Large intestine (tissue), 3 donors: ENCODE results near the gene RPP25. TPM values are rescaled to one million over a fixed set of nuclear protein-coding genes. Genes with fewer than 3 reads are reported as not detected.
A peak's percentile ranks its signal among the peaks of the same experiment; 100 is the strongest.
"Not testable (repeated sequence)": the region's sequence is repeated elsewhere in the genome, so short reads cannot be mapped to it uniquely, and the experiment has no call there.

Source experiments
- DNase-seq, 2 donors: peaks; one replicate each; pipeline versions ENCODE4 v3.0.0 to v3.0.0-alpha.2; 2013
- H3K27ac ChIP-seq: one replicate; pipeline ENCODE4 v1.5.1; 2013; ENCODE audit warnings: low read length
- H3K27me3 ChIP-seq: 2 replicates; pipeline ENCODE4 v1.6.1; 2013; ENCODE audit warnings: low read length; ENCODE audit not compliant: control insufficient read depth, insufficient read depth
- H3K36me3 ChIP-seq: 2 replicates; pipeline ENCODE4 v1.6.1; 2013; ENCODE audit warnings: low read length; ENCODE audit not compliant: control insufficient read depth, insufficient read depth
- H3K4me1 ChIP-seq: one replicate; pipeline ENCODE4 v1.6.1; 2013; ENCODE audit warnings: low read length; ENCODE audit not compliant: control insufficient read depth, insufficient read depth
- H3K4me3 ChIP-seq: one replicate; pipeline ENCODE4 v1.5.1; 2013; ENCODE audit warnings: low read length
- H3K9me3 ChIP-seq: one replicate; pipeline ENCODE4 v1.6.1; 2013; ENCODE audit warnings: mild to moderate bottlenecking, low read depth, low read length, moderate library complexity; ENCODE audit not compliant: control insufficient read depth
- WGBS: methylation state at CpG from one replicate; pipeline ENCODE4 v1.1.5; 2013; ENCODE audit warnings: low lambda C conversion rate; ENCODE audit not compliant: insufficient coverage; 5-methylcytosine and 5-hydroxymethylcytosine counted together
- polyA plus RNA-seq: library from polyadenylated mRNA; unstranded; fragments of 120-200 nt; gene quantifications from one replicate; pipeline ENCODE4 v1.2.1, GENCODE V29; 2013

The RPP25 gene
- polyA plus RNA-seq, 1 donor = 6.2 TPM

- Histone ChIP-seq H3K4me3 (peak overlapping the region; percentile 55), H3K27ac (peak overlapping the region; percentile 62), H3K36me3 (no peaks in the 10 kb centered on the region), H3K9me3 (peaks cover 5% of the 10 kb centered on the region), H3K27me3 (peaks cover 54% of the 10 kb centered on the region), H3K4me1 (peaks cover 44% of the 10 kb centered on the region)
- DNase-seq = no peak
- 24% methylated on average over 3 of the region's 28 CpGs for WGBS
Observed at GRCh38 chr15:74957476-74958035, 984 bp upstream of the RPP25 start.

DNA sequence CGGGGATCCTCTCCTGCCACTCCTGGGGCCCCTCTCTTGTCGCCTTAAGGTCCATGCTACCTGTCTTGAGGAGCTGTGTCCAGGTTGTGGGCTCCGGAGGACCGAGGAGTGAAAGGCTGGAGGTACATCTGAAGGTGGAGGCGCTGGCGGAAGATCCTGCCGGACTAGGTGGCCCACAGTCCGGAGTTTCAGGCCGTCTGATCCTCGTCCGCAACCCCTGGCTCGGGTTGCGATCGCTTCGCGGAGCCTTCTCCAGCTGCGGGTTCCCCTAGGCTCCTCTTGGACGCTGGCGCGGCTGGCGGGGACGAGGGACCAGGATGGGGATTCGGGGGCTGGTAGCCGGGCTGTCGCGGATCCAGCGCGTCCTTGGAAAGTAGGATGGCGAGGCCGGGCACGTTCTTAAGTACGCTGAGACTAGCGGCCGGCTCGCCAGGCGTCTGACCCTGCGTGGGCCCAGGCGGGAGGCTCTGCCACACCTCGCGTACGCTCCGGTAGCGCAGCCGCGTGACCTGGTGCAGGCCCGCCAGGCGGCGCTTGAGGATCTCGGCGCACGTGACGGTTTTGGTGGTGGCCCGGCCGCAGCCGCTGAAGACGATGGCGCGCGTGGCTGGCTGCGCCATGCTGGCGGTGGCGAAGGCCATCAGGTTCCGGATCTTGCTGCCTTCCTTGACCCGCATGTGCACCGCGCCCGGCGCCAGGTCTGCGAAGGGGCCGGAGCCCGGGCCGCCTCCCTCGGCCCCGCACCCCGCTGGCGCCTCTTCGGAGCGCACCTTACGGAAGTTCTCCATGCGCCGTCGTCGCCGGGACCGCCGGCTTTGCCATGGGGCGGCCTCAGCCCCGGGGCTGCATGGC, 550 bp downstream of the RPP25 start:
- DNase-seq = peak; percentile 61 to 89
- WGBS = no CpG with 5 or more reads among the region's 88 CpGs
- H3K9me3 ChIP-seq = peaks cover 5% of the 10 kb centered on the region
- no peak overlapping the region for H3K27ac ChIP-seq
- no peaks in the 10 kb centered on the region for H3K36me3 ChIP-seq
- H3K4me3 ChIP-seq = peak overlapping the region; percentile 39
- peaks cover 44% of the 10 kb centered on the region for H3K4me1 ChIP-seq
- peaks cover 45% of the 10 kb centered on the region for H3K27me3 ChIP-seq

DNA sequence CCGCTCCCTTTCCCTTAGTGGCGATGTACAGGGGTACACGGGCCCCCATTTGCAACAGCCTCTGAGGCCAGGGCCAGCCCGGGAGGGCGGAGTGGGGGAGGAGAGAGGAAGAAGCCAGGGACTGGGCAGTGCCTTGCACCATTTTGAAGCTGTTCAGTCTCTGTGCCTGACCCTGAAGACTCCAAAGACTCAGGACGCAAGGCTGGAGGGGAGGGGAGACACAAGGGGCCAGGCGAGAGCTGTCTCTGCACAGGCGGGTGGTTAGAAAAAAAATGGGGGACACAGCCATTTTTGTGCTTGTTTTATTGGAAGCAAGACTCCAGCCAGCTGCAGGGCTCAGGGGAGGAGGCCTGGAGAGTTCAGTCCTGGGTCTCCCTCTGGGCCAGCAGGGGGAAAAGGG, 1.6 kb downstream of the RPP25 start:
- Histone ChIP-seq H3K27me3 (peaks cover 37% of the 10 kb centered on the region), H3K9me3 (peaks cover 5% of the 10 kb centered on the region), H3K4me1 (peaks cover 44% of the 10 kb centered on the region), H3K27ac (peak overlapping the region; percentile 32), H3K4me3 (peak overlapping the region; percentile 39), H3K36me3 (no peaks in the 10 kb centered on the region)
- WGBS = no CpG with 5 or more reads among the region's 8 CpGs
- no peak for DNase-seq

DNA sequence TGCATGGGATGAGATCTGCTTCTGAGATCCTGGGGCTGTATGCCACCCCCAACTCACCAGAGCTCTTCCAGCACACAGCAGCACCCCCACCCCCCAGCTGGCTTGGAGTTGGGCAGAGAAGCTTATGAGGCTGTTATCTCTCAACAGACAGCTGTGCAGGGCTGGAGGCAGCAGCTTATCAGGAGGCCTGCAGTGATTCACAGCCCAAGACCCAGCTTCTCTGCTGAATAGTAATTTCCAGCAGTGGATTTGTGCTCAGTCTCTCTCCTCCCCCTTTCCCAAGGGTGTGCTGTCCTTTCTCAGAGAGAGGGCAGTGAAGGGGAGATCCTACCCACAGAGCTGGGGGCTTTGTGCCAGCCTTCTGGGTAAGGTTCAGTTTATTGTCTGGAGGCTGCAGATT, 2.1 kb downstream of the RPP25 start:
- Histone ChIP-seq H3K27me3 (peaks cover 33% of the 10 kb centered on the region), H3K4me1 (peaks cover 44% of the 10 kb centered on the region), H3K36me3 (no peaks in the 10 kb centered on the region), H3K27ac (peak overlapping the region; percentile 32), H3K4me3 (peak overlapping the region; percentile 39), H3K9me3 (peaks cover 5% of the 10 kb centered on the region)
- peak; percentile 50 to 62 for DNase-seq

DNA sequence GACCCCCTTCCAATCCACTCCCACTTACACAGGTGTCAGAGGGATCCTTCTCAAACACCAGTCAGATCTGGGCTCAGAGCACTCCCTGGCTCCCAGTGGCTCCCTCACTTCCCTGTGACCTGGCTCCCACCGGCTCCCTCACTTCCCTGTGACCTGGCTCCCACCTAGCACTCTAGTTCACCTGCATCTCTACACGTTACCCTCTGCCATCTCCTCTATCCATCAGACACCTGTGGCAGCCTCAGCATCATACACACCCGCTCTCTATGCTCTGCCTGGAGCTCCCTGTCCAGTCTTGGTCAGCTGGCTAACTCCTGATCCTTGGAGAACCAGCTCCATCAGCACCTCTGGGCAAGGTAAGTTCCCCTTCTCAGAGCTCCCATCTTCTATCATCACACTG, 5.6 kb downstream of the RPP25 start:
- WGBS = no CpG with 5 or more reads among the region's 3 CpGs
- H3K36me3 ChIP-seq = no peaks in the 10 kb centered on the region
- peaks cover 23% of the 10 kb centered on the region for H3K4me1 ChIP-seq
- no peak overlapping the region for H3K4me3 ChIP-seq
- no peak for DNase-seq
- peaks cover 7% of the 10 kb centered on the region for H3K27me3 ChIP-seq
- H3K27ac ChIP-seq = no peak overlapping the region
- H3K9me3 ChIP-seq = peaks cover 2% of the 10 kb centered on the region

- no CpG with 5 or more reads among the region's 7 CpGs for WGBS
- no peaks in the 10 kb centered on the region for H3K9me3 ChIP-seq
Observed at GRCh38 chr15:74950078-74950908, 6.3 kb downstream of the RPP25 start.

DNA sequence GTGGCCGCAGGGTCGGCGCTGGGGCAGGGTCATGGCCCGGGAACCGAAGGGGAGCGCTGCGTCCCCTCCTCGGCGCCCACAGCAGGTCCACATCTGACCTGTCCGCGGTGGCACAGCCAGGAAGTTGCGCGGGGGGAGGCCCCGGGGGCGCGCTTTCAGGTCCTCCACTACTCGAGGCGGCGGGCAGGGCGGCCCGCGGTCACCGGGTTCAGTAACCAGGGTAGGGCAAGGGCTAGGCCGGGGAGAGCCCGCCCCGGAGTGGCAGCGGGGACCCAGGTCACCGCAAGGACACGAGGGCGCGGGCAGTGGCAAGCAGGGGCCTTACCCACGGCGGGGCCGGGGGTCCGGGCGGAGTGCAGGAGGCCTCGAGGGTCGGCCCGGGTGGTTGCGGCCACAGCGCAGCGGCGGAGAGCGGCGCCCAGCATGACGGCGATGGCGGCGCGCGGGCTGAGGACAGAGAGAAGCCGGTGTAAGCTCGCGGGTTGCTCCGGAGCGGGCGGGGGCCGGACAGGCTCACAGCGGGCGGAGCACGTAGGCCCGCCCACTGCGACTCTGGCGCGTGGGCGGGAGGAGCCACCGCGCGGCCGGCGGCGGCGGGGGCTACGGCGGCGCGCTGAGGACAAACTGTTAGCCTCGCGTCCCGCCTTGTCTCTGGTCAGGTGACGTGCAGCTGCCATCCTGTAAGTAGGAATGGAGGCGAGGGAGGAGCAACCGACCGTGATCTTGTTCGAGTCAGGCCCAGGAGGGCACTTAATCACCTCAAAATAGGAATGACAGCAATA, 18.8 kb downstream of the RPP25 start, which contains the start of gene COX5A:
Gene COX5A, minus strand, starts transcription at position 484 of the 782 bp plus-strand sequence. Its CDS starts 59 bp downstream, at position 425.
- H3K27me3 ChIP-seq = no peaks in the 10 kb centered on the region
- WGBS = no CpG with 5 or more reads among the region's 85 CpGs

More at GRCh38 chr15:74950078-74950908, 6.3 kb downstream of the RPP25 start:
- no peak overlapping the region for H3K27ac ChIP-seq
- H3K4me3 ChIP-seq = no peak overlapping the region
- DNase-seq = peak; percentile 55 to 57
- peaks cover 16% of the 10 kb centered on the region for H3K4me1 ChIP-seq
- peaks cover 2% of the 10 kb centered on the region for H3K27me3 ChIP-seq
- no peaks in the 10 kb centered on the region for H3K36me3 ChIP-seq

GRCh38 chr15:74937272-74937589, 19.3 kb downstream of the RPP25 start:
- Histone ChIP-seq H3K9me3 (no peaks in the 10 kb centered on the region), H3K36me3 (no peaks in the 10 kb centered on the region), H3K27ac (peak overlapping the region; percentile 91), H3K4me3 (peak overlapping the region; percentile 87), H3K27me3 (no peaks in the 10 kb centered on the region), H3K4me1 (peaks cover 10% of the 10 kb centered on the region)
- no CpG with 5 or more reads among the region's 18 CpGs for WGBS
- DNase-seq = no peak

More for the DNA sequence above, 18.8 kb downstream of the RPP25 start, which contains the start of gene COX5A:
- Histone ChIP-seq H3K36me3 (no peaks in the 10 kb centered on the region), H3K9me3 (no peaks in the 10 kb centered on the region), H3K4me3 (peak within 1 kb of the TSS; percentile 87), H3K4me1 (peaks cover 10% of the 10 kb centered on the region), H3K27ac (peak within 1 kb of the TSS; percentile 91)
- DNase-seq = peak; percentile 96 to 99

GRCh38 chr15:74935193-74935592, 21.4 kb downstream of the RPP25 start:
- H3K4me3 ChIP-seq, H3K4me1 ChIP-seq: not testable (repeated sequence)

More at GRCh38 chr15:74935193-74935592, 21.4 kb downstream of the RPP25 start:
- H3K27me3 ChIP-seq, DNase-seq, H3K36me3 ChIP-seq, H3K27ac ChIP-seq, H3K9me3 ChIP-seq: not testable (repeated sequence)
- WGBS = no CpG with 5 or more reads among the region's 3 CpGs
